Kidney epithelial cell (primary cell): ENCODE data around the gene STRIP1. TPM values are rescaled to one million over a fixed set of nuclear protein-coding genes. Genes with fewer than 3 reads are reported as not detected.

Experiments
- DNase-seq: peaks from one replicate; pipeline ENCODE4 v3.0.0-alpha.2; 2010; ENCODE audit warnings: low read depth
- H3K27me3 ChIP-seq: 2 replicates; pipeline ENCODE4 v1.6.0; 2011; ENCODE audit warnings: low read length; ENCODE audit not compliant: control insufficient read depth, insufficient read depth
- H3K36me3 ChIP-seq: 2 replicates; pipeline ENCODE4 v1.5.1; 2011; ENCODE audit warnings: low read length; ENCODE audit not compliant: control insufficient read depth, insufficient read depth
- H3K4me3 ChIP-seq: 2 replicates; pipeline ENCODE4 v1.5.1; 2011; ENCODE audit warnings: low read depth, mild to moderate bottlenecking, control low read depth, low read length
- total RNA-seq: library from RNA; depleted of rRNA; stranded (reverse); fragments of >200 nt; gene quantifications from 2 replicates; pipeline ENCODE4 v1.2.3, GENCODE V29; 2015
- TF ChIP-seq, protein P1 (sequence below): IDR thresholded peaks from 2 replicates; pipeline ENCODE4 v1.5.1; 2011; ENCODE audit warnings: mild to moderate bottlenecking, moderate library complexity, low read length, control low read depth, inconsistent platforms; ENCODE audit not compliant: insufficient read depth, poor library complexity, severe bottlenecking

Gene STRIP1
- total RNA-seq, 1 donor from 2014 or later = 41.0 TPM

DNA sequence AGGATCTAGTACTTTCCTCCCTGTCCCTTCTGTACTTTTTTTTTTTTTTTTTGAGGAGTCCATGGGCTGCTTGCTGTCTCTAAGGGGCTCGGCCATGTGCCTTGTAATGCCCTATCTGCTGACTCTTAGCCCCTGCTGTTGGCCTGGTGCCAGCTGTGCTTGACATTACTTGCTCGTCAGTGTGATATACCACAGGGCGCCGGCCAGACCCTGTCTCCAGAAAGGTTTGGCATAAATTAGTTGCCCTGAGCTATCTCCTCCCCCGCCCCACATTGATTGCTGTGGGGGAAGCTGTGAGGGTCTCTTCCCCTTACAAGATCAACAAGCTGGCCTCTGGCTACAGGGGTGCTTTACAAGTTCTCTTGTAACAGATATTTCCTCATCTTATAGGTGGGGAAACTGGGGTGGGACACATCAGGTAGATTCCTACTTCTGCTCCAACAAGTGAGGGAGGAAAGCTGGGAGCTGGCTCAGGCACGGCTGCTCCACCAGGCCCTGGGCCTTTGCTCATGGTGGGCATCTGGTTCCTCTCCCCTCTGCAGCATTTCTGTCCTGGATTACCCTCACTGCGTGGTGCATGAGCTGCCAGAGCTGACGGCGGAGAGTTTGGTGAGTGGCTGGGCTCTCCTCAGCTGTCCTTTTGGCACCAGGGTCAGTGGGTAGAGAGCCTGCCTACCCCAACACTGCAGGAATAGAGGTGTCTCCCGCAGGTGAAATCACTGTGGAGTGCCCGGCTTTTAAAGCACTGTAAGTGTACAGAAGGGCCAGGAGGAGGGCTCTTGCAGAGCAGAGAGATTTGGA lies 15.6 kb downstream of the STRIP1 start:
- H3K36me3 ChIP-seq = peaks cover 11% of the 10 kb centered on the region
- TF ChIP-seq, protein P1, sequence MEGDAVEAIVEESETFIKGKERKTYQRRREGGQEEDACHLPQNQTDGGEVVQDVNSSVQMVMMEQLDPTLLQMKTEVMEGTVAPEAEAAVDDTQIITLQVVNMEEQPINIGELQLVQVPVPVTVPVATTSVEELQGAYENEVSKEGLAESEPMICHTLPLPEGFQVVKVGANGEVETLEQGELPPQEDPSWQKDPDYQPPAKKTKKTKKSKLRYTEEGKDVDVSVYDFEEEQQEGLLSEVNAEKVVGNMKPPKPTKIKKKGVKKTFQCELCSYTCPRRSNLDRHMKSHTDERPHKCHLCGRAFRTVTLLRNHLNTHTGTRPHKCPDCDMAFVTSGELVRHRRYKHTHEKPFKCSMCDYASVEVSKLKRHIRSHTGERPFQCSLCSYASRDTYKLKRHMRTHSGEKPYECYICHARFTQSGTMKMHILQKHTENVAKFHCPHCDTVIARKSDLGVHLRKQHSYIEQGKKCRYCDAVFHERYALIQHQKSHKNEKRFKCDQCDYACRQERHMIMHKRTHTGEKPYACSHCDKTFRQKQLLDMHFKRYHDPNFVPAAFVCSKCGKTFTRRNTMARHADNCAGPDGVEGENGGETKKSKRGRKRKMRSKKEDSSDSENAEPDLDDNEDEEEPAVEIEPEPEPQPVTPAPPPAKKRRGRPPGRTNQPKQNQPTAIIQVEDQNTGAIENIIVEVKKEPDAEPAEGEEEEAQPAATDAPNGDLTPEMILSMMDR = no peak

DNA sequence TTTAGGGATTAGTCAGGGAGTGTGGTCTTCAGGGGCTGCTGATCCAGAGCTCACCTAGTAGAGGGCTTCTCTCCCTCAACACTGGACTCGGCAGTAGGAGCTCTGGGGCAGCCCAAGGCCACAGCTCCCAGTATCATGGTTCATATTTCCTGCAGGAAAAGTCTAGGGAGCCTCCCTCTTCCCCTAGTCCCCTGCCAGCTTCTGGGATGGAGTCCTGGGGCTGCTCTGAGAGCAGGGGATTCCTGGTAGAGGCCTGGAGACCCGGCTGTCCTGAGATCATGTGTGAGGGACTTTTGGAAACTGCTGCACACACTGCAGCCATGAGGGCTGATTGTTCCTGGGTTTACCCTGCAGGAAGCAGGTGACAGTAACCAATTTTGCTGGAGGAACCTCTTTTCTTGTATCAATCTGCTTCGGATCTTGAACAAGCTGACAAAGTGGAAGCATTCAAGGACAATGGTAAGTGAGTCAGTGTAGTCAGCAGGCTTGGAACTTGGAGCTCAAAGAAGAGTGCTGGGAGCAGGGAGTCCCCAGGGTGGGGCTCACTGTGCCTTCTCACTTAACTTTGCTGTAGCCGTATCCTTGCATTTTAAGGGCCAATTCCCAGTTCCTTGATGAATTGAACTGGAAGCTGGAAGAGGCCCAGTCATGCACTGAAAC lies 16.3 kb downstream of the STRIP1 start:
- TF ChIP-seq, protein P1 = no peak
- no peak for DNase-seq
- Histone ChIP-seq H3K27me3 (no peaks in the 10 kb centered on the region), H3K36me3 (peaks cover 10% of the 10 kb centered on the region), H3K4me3 (no peak overlapping the region)

More for the DNA sequence above, 15.6 kb downstream of the STRIP1 start:
- no peak for DNase-seq
- no peaks in the 10 kb centered on the region for H3K27me3 ChIP-seq
- no peak overlapping the region for H3K4me3 ChIP-seq

DNA sequence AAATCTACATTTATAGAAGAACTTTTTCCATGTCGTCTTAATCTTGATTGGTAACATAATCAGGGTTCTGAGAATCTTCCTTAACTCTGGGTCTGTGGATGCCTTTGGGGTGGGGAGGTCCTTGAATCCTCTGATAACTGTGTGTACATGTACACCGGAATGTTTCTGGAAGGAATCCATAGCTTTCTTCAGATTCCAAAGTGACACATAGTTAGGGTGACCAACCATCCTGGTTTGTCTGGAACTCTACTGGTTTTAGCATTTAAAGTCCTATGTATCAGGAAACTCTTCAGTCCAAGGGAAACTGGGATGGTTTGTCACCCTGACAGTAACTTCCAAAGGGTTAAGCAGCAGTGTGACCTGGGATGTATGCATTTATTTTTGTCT lies 16.8 kb downstream of the STRIP1 start:
- peaks cover 9% of the 10 kb centered on the region for H3K36me3 ChIP-seq
- DNase-seq = no peak

DNA sequence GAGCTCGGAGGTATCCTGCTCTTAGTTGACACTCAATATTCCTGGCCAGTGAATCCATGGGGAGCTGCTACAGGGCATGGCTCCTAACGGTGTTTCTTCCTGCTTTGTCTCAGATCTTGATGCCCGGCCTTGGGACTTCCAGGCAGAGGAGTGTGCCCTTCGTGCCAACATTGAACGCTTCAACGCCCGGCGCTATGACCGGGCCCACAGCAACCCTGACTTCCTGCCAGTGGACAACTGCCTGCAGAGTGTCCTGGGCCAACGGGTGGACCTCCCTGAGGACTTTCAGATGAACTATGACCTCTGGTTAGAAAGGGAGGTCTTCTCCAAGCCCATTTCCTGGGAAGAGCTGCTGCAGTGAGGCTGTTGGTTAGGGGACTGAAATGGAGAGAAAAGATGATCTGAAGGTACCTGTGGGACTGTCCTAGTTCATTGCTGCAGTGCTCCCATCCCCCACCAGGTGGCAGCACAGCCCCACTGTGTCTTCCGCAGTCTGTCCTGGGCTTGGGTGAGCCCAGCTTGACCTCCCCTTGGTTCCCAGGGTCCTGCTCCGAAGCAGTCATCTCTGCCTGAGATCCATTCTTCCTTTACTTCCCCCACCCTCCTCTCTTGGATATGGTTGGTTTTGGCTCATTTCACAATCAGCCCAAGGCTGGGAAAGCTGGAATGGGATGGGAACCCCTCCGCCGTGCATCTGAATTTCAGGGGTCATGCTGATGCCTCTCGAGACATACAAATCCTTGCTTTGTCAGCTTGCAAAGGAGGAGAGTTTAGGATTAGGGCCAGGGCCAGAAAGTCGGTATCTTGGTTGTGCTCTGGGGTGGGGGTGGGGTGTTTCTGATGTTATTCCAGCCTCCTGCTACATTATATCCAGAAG lies 19.4 kb downstream of the STRIP1 start:
- Histone ChIP-seq H3K27me3 (no peaks in the 10 kb centered on the region), H3K4me3 (no peak overlapping the region), H3K36me3 (peaks cover 5% of the 10 kb centered on the region)
- TF ChIP-seq, protein P1 = peak; percentile 95
- no peak for DNase-seq

More for the DNA sequence above, 16.8 kb downstream of the STRIP1 start:
- Histone ChIP-seq H3K4me3 (no peak overlapping the region), H3K27me3 (no peaks in the 10 kb centered on the region)
- TF ChIP-seq, protein P1 = no peak

DNA sequence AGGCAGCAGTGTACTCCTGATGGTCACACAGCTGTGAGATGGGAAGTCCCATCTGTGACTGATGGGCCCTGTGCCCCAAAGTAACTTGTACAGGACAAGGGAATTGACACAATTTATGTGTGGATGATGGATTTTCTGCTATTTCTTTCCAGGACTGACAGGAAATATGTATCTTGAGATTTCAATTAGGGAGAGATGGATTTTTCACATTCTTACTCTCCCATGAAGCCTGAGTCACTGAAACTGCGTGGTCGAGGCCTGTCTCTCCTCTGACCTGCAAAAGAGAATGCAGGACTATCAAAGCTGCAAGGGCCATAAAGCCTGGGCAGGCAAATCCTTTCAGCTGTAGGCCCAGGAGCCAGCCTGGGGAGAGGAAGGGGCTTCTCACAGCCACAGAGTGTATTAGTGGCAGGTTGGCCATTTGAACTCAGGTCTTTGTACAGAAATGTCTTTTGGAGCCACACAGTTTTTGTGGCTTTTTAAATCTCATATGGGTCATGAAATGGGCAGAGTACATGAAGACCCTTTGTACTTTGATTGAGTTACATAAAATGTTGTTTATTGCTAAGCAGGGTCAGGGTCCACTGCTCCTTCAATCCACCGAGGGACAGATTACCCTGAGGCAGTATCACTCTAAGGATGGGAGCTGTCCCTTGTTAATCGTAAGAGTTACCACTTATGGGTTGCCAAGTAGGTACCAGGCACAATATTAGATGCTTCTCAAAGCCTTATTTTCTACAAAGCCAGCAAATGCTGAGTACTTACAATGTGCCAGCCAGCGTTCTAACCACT lies 21.3 kb downstream of the STRIP1 start:
- TF ChIP-seq, protein P1 = no peak
- no peak overlapping the region for H3K4me3 ChIP-seq
- no peak for DNase-seq
- H3K27me3 ChIP-seq = no peaks in the 10 kb centered on the region
- peaks cover 3% of the 10 kb centered on the region for H3K36me3 ChIP-seq
